ENCODE data around the gene MIPEP.

MIPEP gene

GRCh38 chr13:23805122-23805521, 84.1 kb downstream of the MIPEP start:
- DNase-seq, result no peak

- no peak for DNase-seq
Measured at GRCh38 chr13:23804166-23804565, 85.0 kb downstream of the MIPEP start.

- no peak for DNase-seq
Measured at GRCh38 chr13:23801141-23801540, 88.1 kb downstream of the MIPEP start.

GRCh38 chr13:23799945-23800344, 89.3 kb downstream of the MIPEP start:
- DNase-seq, result no peak

GRCh38 chr13:23797276-23797903, 91.8 kb downstream of the MIPEP start:
- no peak for DNase-seq

- DNase-seq, result no peak
Measured at GRCh38 chr13:23796551-23796950, 92.6 kb downstream of the MIPEP start.

- DNase-seq, result no peak
Measured at GRCh38 chr13:23794267-23795161, 94.7 kb downstream of the MIPEP start.

GRCh38 chr13:23793711-23794110, 95.5 kb downstream of the MIPEP start:
- no peak for DNase-seq

- no peak for DNase-seq
Measured at GRCh38 chr13:23792680-23793079, 96.5 kb downstream of the MIPEP start.

GRCh38 chr13:23790577-23791170, 98.5 kb downstream of the MIPEP start:
- DNase-seq, result no peak

GRCh38 chr13:23789576-23790346, 99.4 kb downstream of the MIPEP start:
- DNase-seq, result no peak

GRCh38 chr13:23788459-23788858, 100.7 kb downstream of the MIPEP start:
- DNase-seq, result no peak

GRCh38 chr13:23787464-23787863, 101.7 kb downstream of the MIPEP start:
- DNase-seq, result no peak

GRCh38 chr13:23786607-23787006, 102.6 kb downstream of the MIPEP start:
- DNase-seq, result no peak

GRCh38 chr13:23778879-23779278, 110.3 kb downstream of the MIPEP start:
- DNase-seq, result no peak

- DNase-seq, result no peak
Measured at GRCh38 chr13:23778002-23778652, 111.1 kb downstream of the MIPEP start.

GRCh38 chr13:23777575-23777870, 111.7 kb downstream of the MIPEP start:
- no peak for DNase-seq

- no peak for DNase-seq
Measured at GRCh38 chr13:23776698-23777574, 112.3 kb downstream of the MIPEP start.

GRCh38 chr13:23772717-23773116, 116.5 kb downstream of the MIPEP start:
- no peak for DNase-seq

GRCh38 chr13:23771956-23772355, 117.2 kb downstream of the MIPEP start:
- no peak for DNase-seq

- no peak for DNase-seq
Measured at GRCh38 chr13:23771552-23771951, 117.6 kb downstream of the MIPEP start.

- no peak for DNase-seq
Measured at GRCh38 chr13:23770973-23771372, 118.2 kb downstream of the MIPEP start.
